ENCODE data around the gene PQBP1. TPM values are rescaled to one million over a fixed set of nuclear protein-coding genes. Genes with fewer than 3 reads are reported as not detected.

PQBP1 gene
- polyA plus RNA-seq, 2 of the 4 experiments (the other 2 are of a cell fraction), result 125 to 158 TPM

DNA sequence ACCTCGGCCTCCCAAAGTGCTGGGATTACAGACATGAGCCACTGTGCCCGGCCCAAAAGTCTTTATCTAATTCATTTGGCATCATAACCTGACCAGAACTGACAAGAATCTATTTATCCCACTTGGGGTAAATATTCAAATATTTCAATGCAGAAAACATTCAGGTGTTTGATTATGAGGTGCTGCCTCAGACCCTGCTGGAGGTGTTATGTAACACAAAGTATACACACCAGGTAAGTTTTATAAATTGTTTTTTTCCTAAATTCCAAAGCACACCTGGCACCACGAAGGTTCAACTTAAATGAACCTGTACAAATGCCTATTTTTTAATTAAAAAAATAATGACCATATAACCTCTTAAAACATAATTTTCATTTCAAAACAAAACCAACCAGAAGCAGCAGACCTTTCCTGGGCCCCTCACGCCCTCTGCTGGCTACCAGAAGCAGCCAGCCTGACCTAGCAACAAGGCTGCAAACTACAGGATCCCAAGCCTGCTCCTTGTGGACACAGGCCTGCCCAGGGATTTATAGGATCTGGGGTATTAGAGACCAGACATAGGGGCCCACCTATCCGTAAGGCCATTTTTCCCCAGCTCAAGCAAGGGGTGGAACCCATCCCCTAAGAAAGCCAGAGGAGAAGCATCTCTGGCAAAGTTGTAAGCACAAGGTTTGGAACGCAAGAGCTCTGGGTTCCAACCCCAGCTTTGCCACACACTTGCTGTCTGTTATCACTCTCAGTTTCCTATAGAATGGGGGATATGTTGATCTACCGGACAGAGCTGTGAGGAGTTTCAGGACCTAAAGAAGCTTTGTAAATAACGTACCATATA is 48.0 kb downstream of the PQBP1 start:
- Histone ChIP-seq H3K4me1 (no peaks in the 10 kb centered on the region), H3K4me2 (no peak overlapping the region), H3K27ac (no peak overlapping the region), H3K9me3 (no peaks in the 10 kb centered on the region), H3K4me3 (no peak overlapping the region)
- ChIA-PET CTCF (interaction anchor here (0.6 to 1.7 kb wide), 21 partner anchors 9 to 356 kb away, joined by 3 to 20 read pairs (median 3); partner anchors contain the start of genes KCND1 and PIM2), POLR2A (interaction anchor here (1.0 kb wide), 1 partner anchor 12 kb away, joined by 4 read pairs; the partner anchor contains the start of gene OTUD5)
- ATAC-seq, result peak; percentile 92 to 96
- FAIRE-seq, result peak; percentile 82
- WGBS (ENCODE audit: missing lambda C conversion rate), result 56% methylated on average over 8 of the region's 8 CpGs
- TF ChIP-seq ESRRA (IDR thresholded peaks at IDR 0.05; ENCODE audit: borderline replicate concordance, low read length) (no peak), HOXA7 (CRISPR knock-in tag; IDR thresholded peaks at IDR 0.05) (no peak), CHD4 (IDR thresholded peaks at IDR 0.05; ENCODE audit: borderline replicate concordance) (no peak), PHF8 (IDR thresholded peaks at IDR 0.05; ENCODE audit: borderline replicate concordance, low read depth) (no peak), ZNF302 (CRISPR knock-in tag; IDR thresholded peaks at IDR 0.05) (no peak), EHF (CRISPR knock-in tag; IDR thresholded peaks at IDR 0.05) (no peak), RNF2 (IDR thresholded peaks at IDR 0.05; ENCODE audit: borderline replicate concordance, low read depth) (no peak), MAZ (IDR thresholded peaks at IDR 0.05; ENCODE audit: borderline replicate concordance, low read depth, low read length) (no peak), EP300 (IDR thresholded peaks at IDR 0.05) (no peak), FOXS1 (CRISPR knock-in tag; IDR thresholded peaks at IDR 0.05) (no peak), EHMT2 (IDR thresholded peaks at IDR 0.05; ENCODE audit: low read depth) (no peak), MYC (IDR thresholded peaks at IDR 0.05; ENCODE audit: borderline replicate concordance, low read length) (no peak), TP53 (CRISPR knock-in tag; IDR thresholded peaks at IDR 0.05) (no peak), POLR2A (IDR thresholded peaks at IDR 0.05; ENCODE audit: low read length) (no peak), KDM1A (IDR thresholded peaks at IDR 0.05; ENCODE audit: low read depth) (no peak), HDAC2 (IDR thresholded peaks at IDR 0.05) (no peak), RFX5 (IDR thresholded peaks at IDR 0.05) (0 out of 2 replicates have a peak, but pooled peaks have one; percentile 36), ZC3H11A (IDR thresholded peaks at IDR 0.05) (no peak), SMC3 (IDR thresholded peaks at IDR 0.05) (peak; percentile 58), NPAS2 (CRISPR knock-in tag; IDR thresholded peaks at IDR 0.05; ENCODE audit: borderline replicate concordance) (no peak), RARB (CRISPR knock-in tag; IDR thresholded peaks at IDR 0.05) (no peak), RAD21 (conservative IDR thresholded peaks at IDR 0.05 in 1 of 2, IDR thresholded peaks at IDR 0.05 in 1 of 2) (peak; percentile 64 to 71), HOXB13 (CRISPR knock-in tag; IDR thresholded peaks at IDR 0.05; ENCODE audit: low read depth) (no peak)
- TF ChIP-seq, protein P1, sequence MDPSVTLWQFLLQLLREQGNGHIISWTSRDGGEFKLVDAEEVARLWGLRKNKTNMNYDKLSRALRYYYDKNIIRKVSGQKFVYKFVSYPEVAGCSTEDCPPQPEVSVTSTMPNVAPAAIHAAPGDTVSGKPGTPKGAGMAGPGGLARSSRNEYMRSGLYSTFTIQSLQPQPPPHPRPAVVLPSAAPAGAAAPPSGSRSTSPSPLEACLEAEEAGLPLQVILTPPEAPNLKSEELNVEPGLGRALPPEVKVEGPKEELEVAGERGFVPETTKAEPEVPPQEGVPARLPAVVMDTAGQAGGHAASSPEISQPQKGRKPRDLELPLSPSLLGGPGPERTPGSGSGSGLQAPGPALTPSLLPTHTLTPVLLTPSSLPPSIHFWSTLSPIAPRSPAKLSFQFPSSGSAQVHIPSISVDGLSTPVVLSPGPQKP (IDR thresholded peaks at IDR 0.05; ENCODE audit: low read depth, low read length), result no peak
- TF ChIP-seq, protein P2, sequence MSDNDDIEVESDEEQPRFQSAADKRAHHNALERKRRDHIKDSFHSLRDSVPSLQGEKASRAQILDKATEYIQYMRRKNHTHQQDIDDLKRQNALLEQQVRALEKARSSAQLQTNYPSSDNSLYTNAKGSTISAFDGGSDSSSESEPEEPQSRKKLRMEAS (IDR thresholded peaks at IDR 0.05), result no peak
- TF ChIP-seq, protein P3, sequence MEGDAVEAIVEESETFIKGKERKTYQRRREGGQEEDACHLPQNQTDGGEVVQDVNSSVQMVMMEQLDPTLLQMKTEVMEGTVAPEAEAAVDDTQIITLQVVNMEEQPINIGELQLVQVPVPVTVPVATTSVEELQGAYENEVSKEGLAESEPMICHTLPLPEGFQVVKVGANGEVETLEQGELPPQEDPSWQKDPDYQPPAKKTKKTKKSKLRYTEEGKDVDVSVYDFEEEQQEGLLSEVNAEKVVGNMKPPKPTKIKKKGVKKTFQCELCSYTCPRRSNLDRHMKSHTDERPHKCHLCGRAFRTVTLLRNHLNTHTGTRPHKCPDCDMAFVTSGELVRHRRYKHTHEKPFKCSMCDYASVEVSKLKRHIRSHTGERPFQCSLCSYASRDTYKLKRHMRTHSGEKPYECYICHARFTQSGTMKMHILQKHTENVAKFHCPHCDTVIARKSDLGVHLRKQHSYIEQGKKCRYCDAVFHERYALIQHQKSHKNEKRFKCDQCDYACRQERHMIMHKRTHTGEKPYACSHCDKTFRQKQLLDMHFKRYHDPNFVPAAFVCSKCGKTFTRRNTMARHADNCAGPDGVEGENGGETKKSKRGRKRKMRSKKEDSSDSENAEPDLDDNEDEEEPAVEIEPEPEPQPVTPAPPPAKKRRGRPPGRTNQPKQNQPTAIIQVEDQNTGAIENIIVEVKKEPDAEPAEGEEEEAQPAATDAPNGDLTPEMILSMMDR (IDR thresholded peaks at IDR 0.05), result peak; percentile 78
- TF ChIP-seq, protein P4, sequence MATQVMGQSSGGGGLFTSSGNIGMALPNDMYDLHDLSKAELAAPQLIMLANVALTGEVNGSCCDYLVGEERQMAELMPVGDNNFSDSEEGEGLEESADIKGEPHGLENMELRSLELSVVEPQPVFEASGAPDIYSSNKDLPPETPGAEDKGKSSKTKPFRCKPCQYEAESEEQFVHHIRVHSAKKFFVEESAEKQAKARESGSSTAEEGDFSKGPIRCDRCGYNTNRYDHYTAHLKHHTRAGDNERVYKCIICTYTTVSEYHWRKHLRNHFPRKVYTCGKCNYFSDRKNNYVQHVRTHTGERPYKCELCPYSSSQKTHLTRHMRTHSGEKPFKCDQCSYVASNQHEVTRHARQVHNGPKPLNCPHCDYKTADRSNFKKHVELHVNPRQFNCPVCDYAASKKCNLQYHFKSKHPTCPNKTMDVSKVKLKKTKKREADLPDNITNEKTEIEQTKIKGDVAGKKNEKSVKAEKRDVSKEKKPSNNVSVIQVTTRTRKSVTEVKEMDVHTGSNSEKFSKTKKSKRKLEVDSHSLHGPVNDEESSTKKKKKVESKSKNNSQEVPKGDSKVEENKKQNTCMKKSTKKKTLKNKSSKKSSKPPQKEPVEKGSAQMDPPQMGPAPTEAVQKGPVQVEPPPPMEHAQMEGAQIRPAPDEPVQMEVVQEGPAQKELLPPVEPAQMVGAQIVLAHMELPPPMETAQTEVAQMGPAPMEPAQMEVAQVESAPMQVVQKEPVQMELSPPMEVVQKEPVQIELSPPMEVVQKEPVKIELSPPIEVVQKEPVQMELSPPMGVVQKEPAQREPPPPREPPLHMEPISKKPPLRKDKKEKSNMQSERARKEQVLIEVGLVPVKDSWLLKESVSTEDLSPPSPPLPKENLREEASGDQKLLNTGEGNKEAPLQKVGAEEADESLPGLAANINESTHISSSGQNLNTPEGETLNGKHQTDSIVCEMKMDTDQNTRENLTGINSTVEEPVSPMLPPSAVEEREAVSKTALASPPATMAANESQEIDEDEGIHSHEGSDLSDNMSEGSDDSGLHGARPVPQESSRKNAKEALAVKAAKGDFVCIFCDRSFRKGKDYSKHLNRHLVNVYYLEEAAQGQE (IDR thresholded peaks at IDR 0.05), result no peak
- DNase-seq (ENCODE audit: low read depth in 1 of 2, low spot score in 1 of 2), result peak; percentile 61 to 62
